Fibroblast of lung (primary cell): Measurements from ENCODE around the gene PVALB.
"Not testable (repeated sequence)": the region's sequence is repeated elsewhere in the genome, so short reads cannot be mapped to it uniquely, and the experiment has no call there.

ENCODE experiments used
- EZH2 ChIP-seq: IDR thresholded peaks from 2 replicates; pipeline ENCODE4 v1.5.1; 2012; ENCODE audit warnings: low read length, control low read depth, mild to moderate bottlenecking; ENCODE audit errors: missing control alignments
- TF ChIP-seq, protein P1 (sequence below), 2 donors: IDR thresholded peaks in 1 of 2; conservative IDR thresholded peaks in 1 of 2; 1 replicate in 1 of 2; 2 replicates in 1 of 2; pipeline ENCODE4 v1.5.1; 2011 to 2012; ENCODE audit warnings: low read length in 2 of 2, control low read depth in 1 of 2, inconsistent platforms in 1 of 2, low read depth in 1 of 2, mild to moderate bottlenecking in 1 of 2

DNA sequence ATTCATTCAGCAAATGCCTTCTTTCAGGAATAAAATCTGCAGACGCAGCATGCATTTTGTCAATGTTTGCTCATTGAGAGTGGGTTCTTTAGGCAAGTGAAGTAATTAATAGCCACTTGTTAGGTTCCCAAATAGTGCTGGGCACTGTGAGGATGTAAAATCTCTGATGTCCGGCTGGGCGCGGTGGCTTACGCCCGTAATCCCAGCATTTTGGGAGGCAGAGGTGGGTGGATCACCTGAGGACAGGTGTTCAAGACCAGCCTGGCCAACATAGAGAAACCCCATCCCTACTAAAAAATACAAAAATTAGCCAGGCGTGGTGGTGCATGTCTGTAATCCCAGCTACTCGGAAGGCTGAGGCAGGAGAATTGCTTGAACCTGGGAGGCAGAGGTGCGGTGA lies 62.0 kb downstream of the PVALB start:
- TF ChIP-seq, protein P1, sequence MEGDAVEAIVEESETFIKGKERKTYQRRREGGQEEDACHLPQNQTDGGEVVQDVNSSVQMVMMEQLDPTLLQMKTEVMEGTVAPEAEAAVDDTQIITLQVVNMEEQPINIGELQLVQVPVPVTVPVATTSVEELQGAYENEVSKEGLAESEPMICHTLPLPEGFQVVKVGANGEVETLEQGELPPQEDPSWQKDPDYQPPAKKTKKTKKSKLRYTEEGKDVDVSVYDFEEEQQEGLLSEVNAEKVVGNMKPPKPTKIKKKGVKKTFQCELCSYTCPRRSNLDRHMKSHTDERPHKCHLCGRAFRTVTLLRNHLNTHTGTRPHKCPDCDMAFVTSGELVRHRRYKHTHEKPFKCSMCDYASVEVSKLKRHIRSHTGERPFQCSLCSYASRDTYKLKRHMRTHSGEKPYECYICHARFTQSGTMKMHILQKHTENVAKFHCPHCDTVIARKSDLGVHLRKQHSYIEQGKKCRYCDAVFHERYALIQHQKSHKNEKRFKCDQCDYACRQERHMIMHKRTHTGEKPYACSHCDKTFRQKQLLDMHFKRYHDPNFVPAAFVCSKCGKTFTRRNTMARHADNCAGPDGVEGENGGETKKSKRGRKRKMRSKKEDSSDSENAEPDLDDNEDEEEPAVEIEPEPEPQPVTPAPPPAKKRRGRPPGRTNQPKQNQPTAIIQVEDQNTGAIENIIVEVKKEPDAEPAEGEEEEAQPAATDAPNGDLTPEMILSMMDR (conservative IDR thresholded peaks at IDR 0.05 in 1 of 2, IDR thresholded peaks at IDR 0.05 in 1 of 2; ENCODE audit: low read depth in 1 of 2, low read length in 2 of 2): not testable (repeated sequence)
- not testable (repeated sequence) for TF ChIP-seq EZH2
